HuH-7 (cell line): ENCODE measurements around the gene CRYBB1.
"Not testable (repeated sequence)": the region's sequence is repeated elsewhere in the genome, so short reads cannot be mapped to it uniquely, and the experiment has no call there.

Experiments
- DNase-seq: peaks from one replicate; pipeline ENCODE4 v3.0.0; 2011; ENCODE audit warnings: low spot score

The CRYBB1 gene

DNA sequence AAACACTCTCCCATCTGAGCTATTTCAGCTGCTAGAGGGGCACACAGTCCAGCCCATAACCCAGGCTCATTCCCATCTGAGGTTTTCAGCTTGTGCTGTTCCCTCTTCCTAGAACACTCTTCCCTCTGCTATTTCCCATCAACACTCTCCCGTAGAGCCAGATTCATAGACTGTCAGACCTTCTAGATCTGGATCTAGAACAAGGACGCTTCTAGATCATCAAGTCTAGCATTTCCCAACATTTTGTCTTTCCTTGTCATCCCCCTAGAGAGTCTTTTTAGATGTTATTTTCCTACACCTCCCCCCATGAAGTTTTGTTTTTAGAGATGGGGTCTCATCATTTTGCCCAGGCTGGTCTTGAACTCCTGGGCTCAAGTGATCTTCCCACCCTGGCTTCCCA is 17.3 kb upstream of the CRYBB1 start:
- DNase-seq, result no peak

DNA sequence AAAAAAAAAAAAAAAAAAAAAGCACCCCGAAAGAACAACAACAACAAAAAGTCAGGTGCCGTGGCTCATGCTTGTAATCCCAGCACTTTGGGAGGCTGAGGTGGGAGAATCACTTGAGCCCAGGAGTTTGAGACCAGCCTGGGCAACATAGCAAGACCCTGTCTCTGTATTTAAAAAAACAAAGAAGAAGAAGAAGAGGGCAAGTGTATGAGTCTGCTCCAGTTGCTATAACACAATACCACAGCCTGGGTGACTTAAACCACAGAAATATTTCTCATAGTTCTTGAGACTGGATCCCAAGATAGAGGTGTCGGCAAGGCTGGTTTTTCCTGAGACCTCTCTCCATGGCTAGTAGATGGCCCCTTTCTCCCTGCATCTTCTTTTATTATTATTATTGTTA is 16.4 kb upstream of the CRYBB1 start:
- no peak for DNase-seq

DNA sequence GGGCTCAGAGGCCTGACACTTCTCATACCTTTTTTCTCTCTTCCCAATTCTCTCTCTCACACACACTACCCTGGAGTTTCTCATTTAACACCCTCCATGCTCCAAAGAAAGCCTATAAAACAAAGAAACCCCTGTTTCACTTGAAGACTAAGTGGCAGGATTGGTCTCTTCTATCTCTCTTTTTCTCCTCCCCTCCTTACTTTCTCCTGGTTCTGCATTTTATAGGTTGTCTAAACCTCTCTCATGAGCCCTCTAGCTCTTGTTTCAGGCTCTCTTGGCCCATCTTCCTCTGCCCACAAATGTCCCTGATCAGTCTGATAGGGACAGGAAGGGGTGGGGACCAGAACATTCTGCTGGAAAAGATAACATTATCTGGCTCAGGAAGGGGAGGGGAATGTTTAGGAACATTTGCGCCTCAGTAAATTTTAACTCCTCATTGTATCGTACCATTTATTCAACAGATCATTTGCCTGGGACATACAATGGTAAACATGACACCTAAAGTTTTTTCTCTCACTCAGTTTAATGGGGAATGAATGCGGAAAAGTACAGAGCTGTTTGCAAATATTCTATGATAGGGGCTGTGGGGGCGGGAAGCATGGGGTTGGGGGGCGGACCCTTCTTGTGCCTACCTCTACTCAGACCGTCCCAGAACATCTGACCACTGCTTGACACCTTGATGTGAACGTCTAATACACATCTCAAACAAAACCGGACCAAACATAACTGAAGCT is 14.8 kb upstream of the CRYBB1 start:
- DNase-seq, result no peak

DNA sequence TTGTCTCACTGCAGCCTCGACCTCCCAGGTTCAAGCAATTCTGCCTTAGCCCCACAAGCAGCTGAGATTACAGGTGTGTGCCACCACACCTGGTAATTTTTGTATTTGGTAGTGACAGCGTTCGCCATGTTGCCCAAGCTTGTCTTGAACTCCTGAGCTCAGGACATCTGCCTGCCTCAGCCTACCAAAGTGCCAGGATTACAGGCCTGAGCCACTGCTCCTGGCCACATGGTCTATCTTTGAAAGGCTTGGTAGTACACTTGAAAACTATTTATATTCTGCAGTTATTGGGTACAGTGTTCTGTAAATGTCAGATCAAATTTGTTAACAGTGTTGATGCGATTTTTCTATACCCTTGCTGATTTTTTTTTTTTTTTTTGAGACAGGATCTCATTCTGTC is 13.5 kb upstream of the CRYBB1 start:
- DNase-seq, result no peak

DNA sequence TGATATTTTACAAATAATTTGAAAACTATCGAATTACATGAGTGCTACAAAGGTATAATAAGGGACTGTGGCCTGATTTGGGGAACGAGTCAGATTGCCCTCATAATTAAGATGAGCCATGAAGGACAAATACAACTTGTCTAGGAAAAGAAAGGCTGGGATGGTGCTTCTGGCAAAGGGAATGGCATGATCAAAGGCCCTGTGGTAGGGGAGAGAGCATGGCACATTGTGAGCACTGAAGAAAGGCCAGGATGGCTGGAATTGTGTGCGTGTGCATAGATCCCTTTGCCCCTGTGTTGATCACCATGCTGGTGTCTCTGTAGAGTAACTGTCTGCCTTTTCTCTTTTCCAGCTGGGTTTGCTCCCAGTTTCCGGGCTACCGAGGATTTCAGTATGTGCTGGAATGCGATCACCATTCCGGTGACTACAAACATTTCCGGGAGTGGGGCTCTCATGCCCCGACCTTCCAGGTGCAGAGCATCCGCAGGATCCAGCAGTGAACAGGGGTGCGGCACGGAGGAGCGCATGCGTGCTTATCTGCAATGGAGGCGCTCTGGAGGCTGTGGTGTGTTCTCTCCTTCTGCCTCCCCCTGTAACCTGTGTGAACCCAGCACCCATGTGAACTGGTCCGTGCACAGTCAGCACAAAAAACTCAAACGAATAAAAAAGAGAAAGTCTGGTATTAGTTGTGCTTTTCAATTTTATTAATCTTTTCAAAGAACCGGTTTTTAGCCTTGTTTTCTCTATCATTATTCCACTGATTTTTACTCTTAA is 12.3 kb upstream of the CRYBB1 start:
- DNase-seq, result no peak

DNA sequence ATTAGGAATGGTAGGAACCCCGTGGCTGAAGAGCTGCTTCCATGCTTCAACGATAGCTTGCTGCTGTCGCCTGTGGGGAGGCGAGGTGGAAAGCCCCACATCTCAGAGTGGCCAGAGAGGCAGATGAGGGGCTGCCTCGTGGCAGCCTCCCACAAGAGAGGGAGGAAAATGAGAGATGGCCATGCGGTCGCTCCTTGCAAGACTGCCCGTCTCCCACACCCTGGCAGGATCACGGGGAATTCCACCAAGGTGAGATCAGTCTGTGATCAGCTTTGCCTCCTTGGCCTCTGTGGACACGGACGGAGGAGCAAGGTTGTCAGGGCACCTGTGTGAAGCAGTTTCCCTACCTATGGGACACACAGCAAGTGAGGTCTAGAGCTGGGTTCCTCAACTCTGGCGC is 7.0 kb upstream of the CRYBB1 start:
- no peak for DNase-seq

DNA sequence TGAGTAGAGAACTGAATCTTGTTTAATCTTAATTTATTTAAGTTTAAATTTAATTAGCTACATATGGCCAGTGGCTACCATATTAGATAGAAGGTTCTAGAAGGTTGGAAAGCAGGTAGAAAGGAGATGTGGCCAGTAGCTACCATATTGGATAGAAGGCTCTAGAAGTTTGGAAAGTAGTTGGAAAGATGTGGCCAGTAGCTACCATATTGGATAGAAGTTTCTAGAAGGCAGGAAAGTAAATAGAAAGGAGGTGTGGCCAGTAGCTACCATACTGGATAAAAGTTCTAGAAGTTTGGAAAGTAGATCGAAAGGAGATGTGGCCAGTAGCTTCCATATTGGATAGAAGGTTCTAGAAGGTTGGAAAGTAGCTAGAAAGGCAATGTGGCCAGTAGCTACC is 6.2 kb upstream of the CRYBB1 start:
- no peak for DNase-seq

DNA sequence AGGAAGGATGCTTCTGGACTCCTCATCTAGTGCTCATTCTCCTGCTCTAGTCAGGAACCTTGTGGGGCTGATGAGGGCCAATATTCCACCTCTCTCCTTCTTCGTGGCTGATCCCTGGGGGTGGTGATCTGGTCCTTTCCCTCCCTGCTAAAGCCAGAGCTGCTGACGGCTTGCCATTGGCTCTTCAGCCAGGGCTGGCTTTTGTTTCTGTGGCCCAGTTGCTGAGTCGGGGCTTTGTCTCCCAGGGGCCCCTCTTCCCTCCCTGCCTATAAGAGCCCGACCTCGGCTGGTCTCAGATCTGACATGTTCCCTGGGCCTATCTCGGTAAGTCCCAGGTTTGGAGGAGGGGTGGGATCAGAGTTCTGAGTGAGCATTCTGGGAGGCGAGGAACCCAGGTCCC is 3.8 kb upstream of the CRYBB1 start, which contains the start of gene CRYBA4:
CRYBA4 (plus strand) TSS at position 301 of the 400 bp plus-strand sequence. CDS start 634 bp downstream, outside the sequence.
- no peak for DNase-seq

DNA sequence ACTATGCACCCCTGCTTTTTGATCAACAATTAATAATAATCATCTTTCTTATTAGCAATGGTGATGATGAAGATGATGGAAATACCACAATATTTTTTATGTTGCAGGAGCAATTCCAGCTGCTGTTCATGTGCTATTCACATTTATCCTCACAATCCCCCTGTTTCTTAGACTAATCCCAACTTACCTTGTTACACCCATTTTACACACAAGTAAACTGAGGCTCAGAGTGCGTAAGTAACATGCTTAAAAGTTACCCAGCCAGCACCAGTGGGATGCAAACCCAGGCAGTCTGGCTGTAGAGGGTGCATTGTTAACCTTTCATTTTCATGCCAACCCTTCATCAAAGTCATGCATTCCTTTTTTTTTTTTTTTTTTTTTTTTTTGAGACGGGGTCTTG is 2.4 kb upstream of the CRYBB1 start:
- DNase-seq, result no peak

DNA sequence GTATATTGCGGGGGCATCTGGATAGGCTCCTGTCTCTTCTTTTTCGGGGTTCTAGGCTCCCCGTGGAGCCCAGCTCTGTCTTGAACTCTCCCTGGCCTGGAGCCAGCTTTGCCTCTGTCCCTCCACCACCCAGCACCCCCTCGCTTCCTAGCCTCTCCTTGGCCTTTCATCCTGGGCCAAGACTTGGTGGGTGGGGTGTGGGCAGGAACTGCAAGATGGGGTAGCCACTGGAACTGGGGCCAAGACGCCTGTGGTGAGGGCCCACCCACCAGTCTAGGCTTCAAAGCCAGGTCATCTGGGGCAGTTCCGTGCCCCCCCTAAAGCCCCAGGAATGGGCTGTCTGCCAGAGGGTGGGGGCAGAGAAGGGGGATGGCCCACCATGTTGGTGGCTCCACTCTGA is 1.7 kb upstream of the CRYBB1 start:
- no peak for DNase-seq

DNA sequence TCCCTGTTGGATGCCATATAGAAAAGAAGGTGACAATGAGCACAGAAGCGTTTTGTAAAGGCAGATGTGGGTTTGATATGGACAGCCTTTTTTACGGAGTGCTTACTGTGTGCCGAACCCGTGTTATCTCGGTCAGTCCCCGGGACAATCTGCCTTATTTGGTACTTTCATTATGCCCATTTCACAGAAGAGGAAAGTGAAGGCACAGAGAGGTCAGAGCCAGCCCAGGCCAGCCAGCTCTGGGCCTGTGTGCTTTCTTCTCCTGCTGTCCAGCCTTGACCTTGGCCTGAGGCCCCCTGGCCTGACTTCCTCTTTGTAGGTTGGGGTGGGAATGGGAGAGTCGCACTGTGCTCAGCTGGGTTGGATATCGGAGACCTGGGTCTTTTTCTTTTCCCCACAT is 628 bp upstream of the CRYBB1 start:
- DNase-seq, result no peak

DNA sequence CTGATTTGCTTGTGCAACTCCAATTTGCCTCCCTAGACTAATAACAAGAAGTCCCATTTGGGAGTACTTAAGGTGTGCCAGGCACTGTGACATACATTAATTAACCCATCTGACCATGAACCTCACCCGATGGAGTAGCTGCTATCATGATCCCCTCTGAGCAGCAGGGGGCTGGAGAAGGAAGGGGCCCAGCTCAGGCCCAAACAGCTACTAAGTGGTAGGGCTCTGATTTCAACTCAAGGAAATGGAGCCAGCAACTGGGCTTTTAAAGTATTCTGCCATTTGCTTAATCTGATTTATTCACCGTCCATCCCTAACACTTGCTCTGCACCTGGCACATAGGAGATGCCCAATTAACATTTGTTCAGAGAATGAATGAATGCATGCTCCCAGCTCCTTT is 1.2 kb downstream of the CRYBB1 start:
- DNase-seq, result no peak

DNA sequence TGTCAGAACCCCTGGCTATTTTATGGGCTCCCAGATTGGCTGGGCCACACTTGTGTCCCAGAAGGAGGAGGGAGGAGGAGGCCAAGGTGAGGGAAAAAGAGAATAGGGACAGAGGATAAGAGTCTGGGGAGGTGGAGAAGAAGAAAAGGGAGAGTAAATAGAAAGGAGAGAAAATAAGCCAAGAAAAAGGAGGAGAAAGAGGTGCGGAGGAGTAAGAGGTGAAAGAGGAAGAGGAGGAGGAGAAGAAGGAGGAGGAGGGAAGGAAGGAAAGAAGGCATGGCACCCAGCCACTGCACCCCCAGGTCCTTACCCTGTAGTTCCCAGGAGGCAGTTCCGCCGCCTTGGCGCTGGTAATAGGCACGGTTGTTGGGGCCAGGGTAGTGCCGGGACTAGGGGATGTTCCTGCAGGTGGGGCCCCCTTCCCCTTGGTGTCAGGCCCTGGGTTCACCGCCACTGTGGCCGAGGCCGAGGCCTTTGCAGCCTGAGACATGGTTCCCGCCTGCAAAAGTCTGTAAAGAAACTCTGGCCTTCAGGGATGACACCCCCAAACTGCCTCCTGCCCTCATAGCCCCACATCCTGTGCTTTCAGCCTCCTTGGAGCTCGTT is 1.9 kb downstream of the CRYBB1 start:
- DNase-seq, result no peak

DNA sequence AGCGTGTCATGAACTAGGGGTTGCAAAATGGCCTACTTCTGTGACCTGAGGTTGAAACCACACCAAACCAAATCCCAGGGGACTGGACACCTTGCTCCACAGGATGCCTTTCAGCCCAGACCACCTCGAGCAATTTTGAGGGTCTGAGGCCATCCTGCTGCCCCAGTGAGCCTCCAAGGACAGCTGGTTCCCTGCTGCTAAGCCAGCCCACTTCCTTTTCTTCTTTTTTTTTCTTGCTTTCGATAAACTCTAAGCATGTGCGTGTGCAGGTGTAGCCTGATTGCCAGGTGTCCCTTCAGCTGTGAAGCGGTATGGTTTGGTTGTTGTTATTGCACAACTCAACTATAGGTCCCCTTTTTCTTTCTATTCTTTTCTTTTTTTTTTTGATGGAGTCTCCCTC is 2.7 kb downstream of the CRYBB1 start:
- DNase-seq, result no peak

DNA sequence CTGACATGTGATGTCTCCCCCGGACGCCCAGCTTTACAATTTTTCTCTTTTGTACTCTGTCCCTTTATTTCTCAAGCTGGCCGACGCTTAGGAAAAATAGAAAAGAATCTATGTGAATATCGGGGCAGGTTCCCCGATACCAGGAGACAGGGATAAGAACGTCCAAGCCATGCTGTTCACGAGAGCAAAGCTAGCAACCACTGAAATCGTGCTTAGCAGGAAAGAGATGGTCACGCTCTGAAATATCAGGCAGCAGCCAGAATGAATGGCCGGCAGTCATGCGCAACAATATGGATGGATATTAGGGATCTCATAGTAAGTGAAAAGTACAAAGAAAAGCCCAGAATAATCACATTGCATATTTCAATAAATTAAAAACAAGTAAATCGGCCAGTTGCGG is 3.5 kb downstream of the CRYBB1 start:
- no peak for DNase-seq

DNA sequence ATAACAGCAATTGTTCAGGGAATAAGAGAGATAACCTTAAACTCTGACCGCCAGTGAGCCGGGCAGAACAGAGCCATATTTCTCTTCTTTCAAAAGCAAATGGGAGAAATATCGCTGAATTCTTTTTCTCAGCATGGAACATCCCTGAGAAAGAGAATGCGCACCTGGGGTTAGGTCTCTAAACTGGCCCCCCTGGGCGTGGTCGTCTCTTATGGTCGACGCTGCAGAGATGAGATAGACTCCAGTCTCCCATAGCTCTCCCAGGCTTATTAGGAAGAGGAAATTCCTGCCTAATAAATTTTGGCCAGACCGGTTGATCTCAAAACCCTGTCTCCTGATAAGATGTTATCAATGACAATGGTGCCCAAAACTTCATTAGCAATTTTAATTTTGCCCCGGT is 4.1 kb downstream of the CRYBB1 start:
- not testable (repeated sequence) for DNase-seq

DNA sequence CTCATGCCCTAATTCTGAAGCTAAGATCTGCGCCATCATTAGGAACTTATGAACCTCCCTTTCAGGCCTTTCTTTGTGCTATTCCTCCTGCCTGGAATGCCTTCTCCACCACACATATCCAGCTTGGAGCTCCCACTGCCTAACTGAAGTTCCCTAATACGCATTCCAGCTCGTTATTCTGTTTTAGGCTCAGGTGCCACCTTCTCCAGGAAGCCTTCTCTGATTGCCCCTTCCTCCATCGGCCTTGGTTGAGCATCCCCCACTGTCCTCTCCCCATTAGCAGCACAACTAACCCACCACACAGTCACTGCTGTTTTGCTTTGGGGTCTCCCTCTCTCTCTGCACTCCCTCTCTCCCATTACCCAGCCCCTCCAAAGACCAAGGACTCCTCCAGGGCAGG is 5.2 kb downstream of the CRYBB1 start:
- no peak for DNase-seq

DNA sequence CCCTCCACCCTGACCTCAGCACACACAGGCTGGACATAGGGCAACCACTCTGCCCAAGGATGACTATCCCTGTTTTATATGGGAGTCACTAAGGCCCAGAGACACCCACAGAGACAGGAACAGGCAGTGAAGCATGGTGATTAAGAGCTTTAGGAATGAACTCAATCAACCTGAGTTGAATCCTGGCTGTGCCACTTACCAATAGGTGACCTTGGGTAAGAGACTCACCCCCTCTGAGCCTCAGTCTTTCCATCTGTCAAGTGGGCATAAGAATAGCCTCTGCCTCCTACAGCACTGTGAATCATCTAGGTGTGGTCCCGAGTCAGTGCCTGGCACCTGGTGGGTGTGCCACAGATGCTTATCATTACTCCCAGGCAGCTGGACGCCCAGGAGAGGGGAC is 6.8 kb downstream of the CRYBB1 start:
- DNase-seq, result no peak

DNA sequence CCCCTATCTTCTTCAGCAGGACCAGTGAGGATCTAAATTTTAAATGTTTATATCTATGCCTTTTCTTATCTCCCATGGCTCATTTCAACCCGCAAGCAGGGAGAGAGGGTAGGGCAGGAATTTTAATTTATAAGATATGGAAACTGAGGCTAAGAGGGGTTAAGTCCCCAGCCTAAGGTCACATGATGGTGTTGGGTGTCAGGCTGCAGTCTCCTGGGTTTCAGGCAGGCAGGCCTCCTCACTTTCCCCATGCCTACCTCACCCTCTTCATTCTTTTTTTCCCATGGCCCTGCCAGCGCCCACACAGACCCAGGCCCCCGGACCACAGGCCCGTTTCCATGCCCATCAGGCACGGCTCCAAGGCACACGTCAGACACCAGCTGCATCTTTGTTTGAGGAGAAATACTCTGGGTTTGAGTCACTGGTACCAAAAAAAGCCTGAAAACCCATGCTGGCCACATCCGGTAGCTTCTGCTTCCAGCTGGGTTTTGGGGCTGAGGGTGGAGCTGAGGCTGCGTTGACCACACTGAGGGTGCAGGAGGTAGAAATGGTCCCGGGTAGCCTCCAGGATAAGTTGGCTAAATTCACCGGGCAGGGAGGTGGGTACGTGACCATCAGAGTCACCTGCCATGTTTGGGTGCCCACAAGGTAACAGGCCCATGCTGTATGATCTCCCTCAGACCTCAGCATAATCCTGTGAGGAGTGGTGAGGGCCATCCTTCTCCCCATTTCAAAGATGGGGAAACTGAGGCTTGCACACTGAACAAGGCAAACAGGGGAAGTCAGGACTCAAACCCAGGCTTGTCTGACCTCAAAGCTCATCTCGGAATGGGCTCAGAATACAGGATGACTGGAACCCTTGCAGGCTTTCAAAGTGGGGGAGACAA is 7.5 kb downstream of the CRYBB1 start:
- no peak for DNase-seq

DNA sequence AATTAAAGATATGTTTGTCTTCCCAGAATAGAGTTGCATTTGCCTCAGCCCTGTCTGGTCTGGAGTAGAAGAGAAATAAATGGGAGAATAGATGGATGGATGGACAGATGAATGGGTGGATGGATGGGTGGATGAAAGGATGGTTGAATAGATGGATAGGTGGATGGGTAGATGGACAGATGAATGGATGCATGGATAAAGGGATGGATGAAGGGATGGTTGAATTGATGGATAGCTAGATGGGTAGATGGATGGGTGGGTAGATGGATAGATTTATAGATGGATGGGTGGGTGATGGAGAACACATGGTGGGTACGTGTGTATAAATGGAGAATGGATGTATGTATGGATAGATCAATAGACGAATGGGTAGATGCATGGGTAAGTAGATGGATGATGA is 8.5 kb downstream of the CRYBB1 start:
- no peak for DNase-seq

DNA sequence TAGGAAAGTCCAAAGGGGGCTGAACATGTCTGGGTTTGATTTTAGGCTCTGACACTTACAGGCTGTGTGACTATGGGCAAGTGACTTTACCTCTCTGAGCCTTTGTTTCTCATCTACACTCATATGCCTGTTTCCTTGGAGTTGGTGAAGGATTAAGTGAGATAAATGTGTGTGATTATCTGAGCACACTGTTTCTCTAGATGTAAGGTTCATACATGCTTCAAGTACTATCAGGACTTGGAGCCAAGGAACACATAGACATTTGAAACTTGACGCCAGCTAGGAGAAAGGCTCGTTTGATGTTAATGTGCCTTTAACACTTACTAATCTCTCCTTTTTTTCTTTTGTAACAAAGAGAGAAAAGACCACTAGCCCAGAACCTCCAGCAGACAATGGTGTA is 9.7 kb downstream of the CRYBB1 start:
- no peak for DNase-seq

DNA sequence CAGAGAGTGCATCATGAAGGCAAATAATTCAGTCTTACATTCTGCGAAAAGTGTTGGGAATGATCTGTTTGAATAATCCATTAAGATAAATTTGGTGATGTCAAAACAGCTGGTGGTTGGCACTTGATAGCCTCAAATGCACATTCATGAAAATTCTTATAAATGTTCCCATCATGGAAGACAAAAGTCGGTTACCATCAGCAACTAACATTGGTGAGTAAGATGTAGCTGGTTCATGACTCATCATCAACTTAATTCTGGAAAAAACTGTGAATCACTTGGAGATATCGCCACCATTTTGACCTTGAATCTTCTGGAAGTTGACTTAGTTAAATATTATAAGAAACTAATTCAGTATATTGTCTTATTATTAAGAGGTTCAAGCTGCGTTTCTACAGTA is 11.2 kb downstream of the CRYBB1 start:
- DNase-seq, result no peak
